T-helper 17 cell (primary cell): Measurements from ENCODE around the gene TNFSF10. TPM values are rescaled to one million over a fixed set of nuclear protein-coding genes. Genes with fewer than 3 reads are reported as not detected.
"Not testable (repeated sequence)": the region's sequence is repeated elsewhere in the genome, so short reads cannot be mapped to it uniquely, and the experiment has no call there.

Experiments
- ATAC-seq: fragments of 150-1000 bp; cut with Tn5 transposase; 2 replicates; pipeline ENCODE4 v1.10.0; 2021; ENCODE audit warnings: mild to moderate bottlenecking, moderate library complexity
- DNase-seq, 3 donors: peaks; one replicate each; pipeline versions ENCODE4 v3.0.0 to v3.0.0-alpha.2; 2020 to 2021
- H3K9me3 ChIP-seq: one replicate; pipeline ENCODE4 v1.7.0; 2013; ENCODE audit warnings: low read length, mild to moderate bottlenecking; ENCODE audit not compliant: control insufficient read depth, poor library complexity, severe bottlenecking
- H3K27ac Mint-ChIP-seq: one replicate; pipeline ENCODE4 v1.8.0; 2022; ENCODE audit warnings: mild to moderate bottlenecking, moderate library complexity, mixed read lengths
- H3K27me3 Mint-ChIP-seq: one replicate; pipeline ENCODE4 v1.8.0; 2022; ENCODE audit warnings: mixed read lengths
- H3K36me3 Mint-ChIP-seq: one replicate; pipeline ENCODE4 v1.8.0; 2022; ENCODE audit warnings: low read depth, mixed read lengths
- H3K4me1 Mint-ChIP-seq: one replicate; pipeline ENCODE4 v1.8.0; 2022; ENCODE audit warnings: mild to moderate bottlenecking, mixed read lengths
- H3K4me3 Mint-ChIP-seq: one replicate; pipeline ENCODE4 v1.8.0; 2022; ENCODE audit warnings: mild to moderate bottlenecking, moderate library complexity, mixed read lengths
- total RNA-seq, 4 donors: library from RNA in 2 of 4; stranded (reverse) in 2 of 4; gene quantifications; one replicate each; pipeline ENCODE4 v1.2.3 and lab custom pipeline; 2022 to 2026

The TNFSF10 gene
- total RNA-seq (10 to 100 TPM in 1 of 2 donors, 1 to 10 TPM in 1; 8.3 to 22.0 TPM), total RNA-seq (lab: John Stamatoyannopoulos, UW) (58.6 to 153 reads per million in 2 donors)

DNA sequence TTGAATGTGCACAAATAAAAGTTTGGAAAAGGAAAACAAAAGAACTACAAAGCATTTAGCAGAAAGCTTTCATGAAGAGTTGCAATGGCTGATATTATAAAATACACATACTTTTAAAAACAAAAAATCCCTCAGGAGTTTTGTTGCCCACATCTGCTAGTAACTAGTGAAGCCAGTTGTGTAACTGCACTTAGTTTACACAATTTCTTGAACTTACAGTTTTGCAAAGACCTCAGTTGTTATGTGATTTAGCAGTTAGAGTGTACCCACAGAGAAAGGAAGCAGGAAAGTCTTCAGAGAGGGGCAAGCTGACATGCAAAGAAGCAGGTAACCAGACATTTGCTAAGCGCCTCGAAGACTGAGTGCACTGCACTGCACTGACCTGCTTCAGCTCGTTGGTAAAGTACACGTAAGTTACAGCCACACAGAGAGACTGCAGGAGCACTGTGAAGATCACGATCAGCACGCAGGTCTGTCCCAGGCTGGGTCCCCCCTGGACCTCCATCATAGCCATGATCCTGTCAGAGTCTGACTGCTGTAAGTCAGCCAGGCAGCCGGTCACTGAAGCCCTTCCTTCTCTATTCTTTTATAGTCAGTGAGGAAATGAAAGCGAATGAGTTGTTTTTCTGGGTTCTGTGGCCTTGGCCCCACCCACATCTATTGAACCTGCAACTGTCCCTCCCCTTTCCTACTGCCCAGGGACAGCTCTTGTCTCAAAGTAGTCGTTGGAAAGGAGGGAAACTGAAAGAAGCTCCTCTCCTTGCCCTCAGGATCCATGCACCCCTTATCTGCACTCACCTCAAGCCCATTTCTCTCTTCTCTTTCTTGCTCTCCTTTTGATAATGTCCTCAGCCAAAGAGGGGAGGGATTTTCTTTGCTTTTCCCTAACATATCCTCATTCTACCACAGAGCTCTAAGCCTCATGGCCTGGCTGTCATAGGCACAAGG is at the start of gene TNFSF10:
Gene TNFSF10, minus strand, starts transcription at position 560 of the 948 bp plus-strand sequence. Its CDS starts 46 bp downstream, at position 514.
- H3K4me3 Mint-ChIP-seq: peak within 1 kb of the TSS; percentile 95
- H3K27ac Mint-ChIP-seq: peak within 1 kb of the TSS; percentile 98
- H3K36me3 Mint-ChIP-seq: no peaks in the 10 kb centered on the region
- no peaks in the 10 kb centered on the region for H3K27me3 Mint-ChIP-seq
- ATAC-seq: peak; percentile 83
- peak; percentile 19 to 35 (median 29) for DNase-seq
- H3K9me3 ChIP-seq: no peaks in the 10 kb centered on the region
- peaks cover 43% of the 10 kb centered on the region for H3K4me1 Mint-ChIP-seq

GRCh38 chr3:172569128-172570008 is 46.1 kb upstream of the TNFSF10 start:
- Mint-ChIP-seq H3K4me3 (no peak overlapping the region), H3K36me3 (no peaks in the 10 kb centered on the region), H3K27me3 (no peaks in the 10 kb centered on the region), H3K27ac (no peak overlapping the region), H3K4me1 (peaks cover 6% of the 10 kb centered on the region)
- ATAC-seq: no peak
- DNase-seq: no peak
- H3K9me3 ChIP-seq: no peaks in the 10 kb centered on the region

- no peak overlapping the region for H3K27ac Mint-ChIP-seq
- peaks cover 9% of the 10 kb centered on the region for H3K4me1 Mint-ChIP-seq
Measured at GRCh38 chr3:172568701-172569100, 45.5 kb upstream of the TNFSF10 start.

GRCh38 chr3:172566785-172567184 is 43.6 kb upstream of the TNFSF10 start:
- not testable (repeated sequence) for ATAC-seq, H3K9me3 ChIP-seq, H3K27me3 Mint-ChIP-seq, H3K36me3 Mint-ChIP-seq, DNase-seq, H3K4me3 Mint-ChIP-seq, H3K27ac Mint-ChIP-seq
- H3K4me1 Mint-ChIP-seq: peaks cover 21% of the 10 kb centered on the region

More at GRCh38 chr3:172568701-172569100, 45.5 kb upstream of the TNFSF10 start:
- DNase-seq (no peak), ATAC-seq (no peak)
- Mint-ChIP-seq H3K36me3 (no peaks in the 10 kb centered on the region), H3K27me3 (no peaks in the 10 kb centered on the region), H3K4me3 (no peak overlapping the region)
- H3K9me3 ChIP-seq: no peaks in the 10 kb centered on the region

GRCh38 chr3:172564499-172564898 is 41.3 kb upstream of the TNFSF10 start:
- Mint-ChIP-seq H3K4me3 (no peak overlapping the region), H3K4me1 (peaks cover 21% of the 10 kb centered on the region), H3K36me3 (no peaks in the 10 kb centered on the region), H3K27ac (no peak overlapping the region), H3K27me3 (no peaks in the 10 kb centered on the region)
- ATAC-seq (no peak), DNase-seq (no peak)
- H3K9me3 ChIP-seq: no peaks in the 10 kb centered on the region

DNA sequence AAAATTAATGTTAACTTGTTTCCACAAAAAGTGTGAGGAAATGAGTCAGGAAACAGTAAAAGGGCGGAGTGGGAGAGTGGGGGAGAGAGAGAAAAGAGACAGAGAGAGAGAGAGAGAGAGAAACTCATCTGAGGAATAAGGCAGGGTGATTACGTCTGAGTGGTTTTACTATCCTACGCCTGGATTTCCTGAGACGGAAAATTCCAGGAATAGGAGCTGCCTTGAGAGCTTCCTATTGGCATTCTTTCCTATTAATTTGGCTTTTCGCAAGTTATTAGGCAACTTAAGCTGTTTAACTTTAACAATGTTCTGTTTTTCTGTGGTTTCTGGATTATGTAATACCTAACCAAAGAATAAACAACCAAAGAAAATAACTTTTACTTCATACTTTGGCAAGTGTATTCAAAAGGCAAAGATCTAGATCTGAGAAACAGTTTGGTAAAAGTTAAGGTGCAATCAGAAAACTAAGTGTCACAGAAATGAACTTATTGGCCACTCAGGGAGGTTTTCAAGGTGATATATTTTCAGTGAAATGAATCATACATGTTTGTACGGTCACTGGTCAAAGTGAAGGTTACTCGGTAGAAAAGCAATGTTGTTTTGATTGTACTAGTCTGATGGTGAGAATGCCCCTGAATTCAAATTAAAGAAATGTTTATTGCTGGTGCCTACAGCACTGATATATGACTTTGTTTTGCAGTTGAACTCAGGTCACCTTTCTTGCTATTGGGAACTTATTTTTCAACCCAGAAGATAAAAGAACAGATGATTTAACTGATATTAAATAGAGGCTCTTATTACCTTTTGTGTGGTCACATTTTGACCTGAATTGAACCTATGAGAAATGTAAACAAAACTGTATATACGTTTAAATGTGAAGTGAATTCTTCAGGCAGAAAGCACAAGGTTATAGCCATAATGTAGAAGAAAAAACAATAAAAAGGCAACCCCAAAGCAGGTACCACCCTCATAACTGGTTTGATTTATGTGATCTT is 39.9 kb upstream of the TNFSF10 start:
- DNase-seq (no peak), ATAC-seq (peak; percentile 61)
- H3K36me3 Mint-ChIP-seq: no peaks in the 10 kb centered on the region
- H3K27ac Mint-ChIP-seq: peak overlapping the region; percentile 93
- H3K4me3 Mint-ChIP-seq: peak overlapping the region; percentile 85
- H3K9me3 ChIP-seq: no peaks in the 10 kb centered on the region
- H3K4me1 Mint-ChIP-seq: peaks cover 17% of the 10 kb centered on the region
- no peaks in the 10 kb centered on the region for H3K27me3 Mint-ChIP-seq

- Mint-ChIP-seq H3K27me3 (no peaks in the 10 kb centered on the region), H3K4me3 (peak overlapping the region; percentile 85), H3K36me3 (no peaks in the 10 kb centered on the region), H3K4me1 (peaks cover 20% of the 10 kb centered on the region), H3K27ac (peak overlapping the region; percentile 93)
- ATAC-seq (peak; percentile 33), DNase-seq (no peak)
- no peaks in the 10 kb centered on the region for H3K9me3 ChIP-seq
Measured at GRCh38 chr3:172561897-172562640, 38.8 kb upstream of the TNFSF10 start.

DNA sequence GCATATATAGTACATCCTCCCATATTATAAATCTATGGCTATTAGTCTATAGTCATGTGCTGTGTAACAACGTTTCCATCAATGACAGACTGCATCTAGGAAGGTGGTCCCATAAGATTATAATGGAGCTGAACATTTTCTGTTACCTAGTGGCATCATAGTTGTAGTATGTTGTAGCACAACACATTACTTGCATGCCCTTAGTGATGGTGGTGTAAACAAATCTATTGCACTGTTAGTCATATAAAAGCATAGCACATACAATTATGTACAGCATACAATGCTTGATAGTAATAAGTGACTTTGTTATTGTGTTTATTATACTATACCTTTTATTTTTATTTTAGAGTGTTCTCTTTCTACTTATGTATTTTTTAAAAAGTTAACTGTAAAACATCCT is 37.4 kb upstream of the TNFSF10 start:
- Mint-ChIP-seq H3K27me3 (no peaks in the 10 kb centered on the region), H3K4me1 (peaks cover 20% of the 10 kb centered on the region), H3K27ac (no peak overlapping the region), H3K36me3 (no peaks in the 10 kb centered on the region), H3K4me3 (no peak overlapping the region)
- H3K9me3 ChIP-seq: no peaks in the 10 kb centered on the region
- ATAC-seq: no peak
- DNase-seq: no peak

DNA sequence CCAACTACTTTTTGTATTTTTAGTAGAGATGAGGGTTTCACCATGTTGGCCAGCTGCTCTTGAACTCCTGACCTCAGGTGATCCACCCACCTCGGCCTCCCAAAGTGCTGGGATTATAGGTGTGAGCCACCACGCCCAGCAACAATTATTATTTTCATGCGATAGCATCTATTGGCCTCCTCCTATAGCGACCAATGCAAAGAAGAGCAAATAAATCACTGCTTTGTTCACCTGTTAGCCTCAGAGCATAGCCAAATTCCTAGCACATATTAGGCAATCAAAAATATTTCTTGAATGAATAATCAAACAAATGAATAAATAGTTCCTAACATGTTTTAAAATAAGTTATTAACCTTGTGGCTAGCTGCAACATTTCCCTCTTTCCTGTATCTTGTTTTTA is 36.8 kb upstream of the TNFSF10 start:
- Mint-ChIP-seq H3K36me3 (no peaks in the 10 kb centered on the region), H3K4me1 (peaks cover 20% of the 10 kb centered on the region), H3K4me3 (no peak overlapping the region), H3K27ac (no peak overlapping the region), H3K27me3 (no peaks in the 10 kb centered on the region)
- no peak for DNase-seq
- no peak for ATAC-seq
- no peaks in the 10 kb centered on the region for H3K9me3 ChIP-seq

GRCh38 chr3:172559020-172559419 is 35.8 kb upstream of the TNFSF10 start:
- ATAC-seq (no peak), DNase-seq (no peak)
- H3K27ac Mint-ChIP-seq: no peak overlapping the region
- no peaks in the 10 kb centered on the region for H3K36me3 Mint-ChIP-seq
- peaks cover 20% of the 10 kb centered on the region for H3K4me1 Mint-ChIP-seq
- no peaks in the 10 kb centered on the region for H3K9me3 ChIP-seq
- H3K4me3 Mint-ChIP-seq: no peak overlapping the region
- no peaks in the 10 kb centered on the region for H3K27me3 Mint-ChIP-seq

GRCh38 chr3:172557515-172558220 is 34.4 kb upstream of the TNFSF10 start:
- Mint-ChIP-seq H3K4me3 (no peak overlapping the region), H3K27me3 (no peaks in the 10 kb centered on the region), H3K36me3 (no peaks in the 10 kb centered on the region), H3K27ac (no peak overlapping the region), H3K4me1 (peaks cover 12% of the 10 kb centered on the region)
- ATAC-seq: no peak
- no peaks in the 10 kb centered on the region for H3K9me3 ChIP-seq
- no peak for DNase-seq
